GM12878 (cell line): Measurements from ENCODE around the gene ATP8A1. TPM values are rescaled to one million over a fixed set of nuclear protein-coding genes. Genes with fewer than 3 reads are reported as not detected.

Source experiments
- ASH2L ChIP-seq: fragments of 300-600, 200-600 bp; sonication (generic); IDR thresholded peaks from 2 replicates; pipeline ENCODE4 v1.6.1; 2017; ENCODE audit warnings: low read depth, mild to moderate bottlenecking, borderline replicate concordance
- BHLHE40 ChIP-seq, 2 experiments: fragments of 450-650 bp in 1 of 2; IDR thresholded peaks; 2 replicates each; pipeline ENCODE4 v1.6.1; 2011 to 2017; ENCODE audit warnings: low read depth in 2 of 2, borderline replicate concordance in 1 of 2, improper control_type of control experiment in 1 of 2, low read length in 1 of 2, mild to moderate bottlenecking in 1 of 2
- EED ChIP-seq: sonication (generic); IDR thresholded peaks from 2 replicates; pipeline ENCODE4 v1.6.1; 2016; ENCODE audit warnings: antibody characterized with exemption, low read depth
- EGR1 ChIP-seq, 2 experiments: IDR thresholded peaks; 1 replicate in 1 of 2; 2 replicates in 1 of 2; pipeline ENCODE4 v1.6.1; 2011 to 2012; ENCODE audit warnings: low read depth in 2 of 2, low read length in 2 of 2, borderline replicate concordance in 1 of 2, mild to moderate bottlenecking in 1 of 2, moderate library complexity in 1 of 2
- IRF4 ChIP-seq: IDR thresholded peaks from 2 replicates; pipeline ENCODE4 v1.6.1; 2011; ENCODE audit warnings: low read depth, low read length
- IRF5 ChIP-seq: fragments of 450-650 bp; IDR thresholded peaks from 2 replicates; pipeline ENCODE4 v1.6.1; 2017; ENCODE audit warnings: borderline replicate concordance
- JUNB ChIP-seq: IDR thresholded peaks from 2 replicates; pipeline ENCODE4 v1.6.1; 2016; ENCODE audit warnings: antibody characterized with exemption, mild to moderate bottlenecking
- KLF5 ChIP-seq: fragments of 450-650 bp; IDR thresholded peaks from 2 replicates; pipeline ENCODE4 v1.6.1; 2014; ENCODE audit warnings: mild to moderate bottlenecking; ENCODE audit not compliant: partially characterized antibody
- MEF2A ChIP-seq: IDR thresholded peaks from 2 replicates; pipeline ENCODE4 v1.6.1; 2011; ENCODE audit warnings: low read depth, mild to moderate bottlenecking, low read length, moderate library complexity; ENCODE audit not compliant: insufficient read depth
- NFYA ChIP-seq: IDR thresholded peaks from 2 replicates; pipeline ENCODE4 v1.6.1; 2011; ENCODE audit warnings: low read depth, mild to moderate bottlenecking, low read length, improper control_type of control experiment, borderline replicate concordance
- RUNX3 ChIP-seq: IDR thresholded peaks from 2 replicates; pipeline ENCODE4 v1.6.1; 2012; ENCODE audit warnings: low read length, inconsistent platforms
- SMC3 ChIP-seq: IDR thresholded peaks from 2 replicates; pipeline ENCODE4 v1.6.1; 2011; ENCODE audit warnings: low read length, improper control_type of control experiment, borderline replicate concordance
- ZNF384 ChIP-seq: IDR thresholded peaks from 2 replicates; pipeline ENCODE4 v1.6.1; 2012; ENCODE audit warnings: low read depth, mild to moderate bottlenecking, low read length, improper control_type of control experiment, borderline replicate concordance
- ZNF687 ChIP-seq: fragments of 450-650 bp; IDR thresholded peaks from 2 replicates; pipeline ENCODE4 v1.6.1; 2017; ENCODE audit warnings: mild to moderate bottlenecking, moderate library complexity
- ZSCAN29 ChIP-seq: fragments of 450-650 bp; IDR thresholded peaks from 2 replicates; pipeline ENCODE4 v1.6.1; 2017; ENCODE audit warnings: mild to moderate bottlenecking, moderate library complexity
- polyA plus RNA-seq, 11 experiments: library from polyadenylated mRNA; depleted of rRNA in 4 of 11; unstranded in 6 of 11; stranded (reverse) in 5 of 11; fragments of >200 nt; fragmentation: Nextera tagmentation in 4 of 11; fragmentation: Illumina TruSeq in 1 of 11; extraction: Ambion mirVana in 4 of 11; extraction: Trizol in 1 of 11; gene quantifications; 1 replicate in 1 of 11; 2 replicates in 10 of 11; pipeline versions ENCODE4 v1.2.1 to v1.2.3, GENCODE V29; 2011 to 2016; ENCODE audit warnings: inconsistent platforms in 2 of 11, missing spikeins in 2 of 11, low read depth in 1 of 11
- total RNA-seq, 4 experiments: library from RNA; depleted of rRNA in 3 of 4; stranded (reverse); fragments of >200 nt in 3 of 4; fragmentation: Illumina TruSeq in 1 of 4; extraction: Trizol in 1 of 4; gene quantifications; 2 replicates each; pipeline versions ENCODE4 v1.2.1 to v1.2.3, GENCODE V29; 2013 to 2021
- TF ChIP-seq, protein P1 (sequence below): fragments of 450-650 bp; IDR thresholded peaks from 2 replicates; pipeline ENCODE4 v1.6.1; 2017; ENCODE audit warnings: mild to moderate bottlenecking, moderate library complexity
- TF ChIP-seq, protein P2 (sequence below): fragments of 450-650 bp; IDR thresholded peaks from 2 replicates; pipeline ENCODE4 v1.6.1; 2016; ENCODE audit warnings: mild to moderate bottlenecking

The ATP8A1 gene
- total and polyA plus RNA-seq, 10 of the 15 experiments (the other 5 are each of a cell fraction or from before 2014, with no cell fraction given), result 9.0 to 116 (median 37.3) TPM

GRCh38 chr4:42655269-42655637 lies 1.7 kb downstream of the ATP8A1 start (continued):
- TF ChIP-seq ZNF687, result no peak
- no peak for TF ChIP-seq IRF5
- TF ChIP-seq, protein P1, sequence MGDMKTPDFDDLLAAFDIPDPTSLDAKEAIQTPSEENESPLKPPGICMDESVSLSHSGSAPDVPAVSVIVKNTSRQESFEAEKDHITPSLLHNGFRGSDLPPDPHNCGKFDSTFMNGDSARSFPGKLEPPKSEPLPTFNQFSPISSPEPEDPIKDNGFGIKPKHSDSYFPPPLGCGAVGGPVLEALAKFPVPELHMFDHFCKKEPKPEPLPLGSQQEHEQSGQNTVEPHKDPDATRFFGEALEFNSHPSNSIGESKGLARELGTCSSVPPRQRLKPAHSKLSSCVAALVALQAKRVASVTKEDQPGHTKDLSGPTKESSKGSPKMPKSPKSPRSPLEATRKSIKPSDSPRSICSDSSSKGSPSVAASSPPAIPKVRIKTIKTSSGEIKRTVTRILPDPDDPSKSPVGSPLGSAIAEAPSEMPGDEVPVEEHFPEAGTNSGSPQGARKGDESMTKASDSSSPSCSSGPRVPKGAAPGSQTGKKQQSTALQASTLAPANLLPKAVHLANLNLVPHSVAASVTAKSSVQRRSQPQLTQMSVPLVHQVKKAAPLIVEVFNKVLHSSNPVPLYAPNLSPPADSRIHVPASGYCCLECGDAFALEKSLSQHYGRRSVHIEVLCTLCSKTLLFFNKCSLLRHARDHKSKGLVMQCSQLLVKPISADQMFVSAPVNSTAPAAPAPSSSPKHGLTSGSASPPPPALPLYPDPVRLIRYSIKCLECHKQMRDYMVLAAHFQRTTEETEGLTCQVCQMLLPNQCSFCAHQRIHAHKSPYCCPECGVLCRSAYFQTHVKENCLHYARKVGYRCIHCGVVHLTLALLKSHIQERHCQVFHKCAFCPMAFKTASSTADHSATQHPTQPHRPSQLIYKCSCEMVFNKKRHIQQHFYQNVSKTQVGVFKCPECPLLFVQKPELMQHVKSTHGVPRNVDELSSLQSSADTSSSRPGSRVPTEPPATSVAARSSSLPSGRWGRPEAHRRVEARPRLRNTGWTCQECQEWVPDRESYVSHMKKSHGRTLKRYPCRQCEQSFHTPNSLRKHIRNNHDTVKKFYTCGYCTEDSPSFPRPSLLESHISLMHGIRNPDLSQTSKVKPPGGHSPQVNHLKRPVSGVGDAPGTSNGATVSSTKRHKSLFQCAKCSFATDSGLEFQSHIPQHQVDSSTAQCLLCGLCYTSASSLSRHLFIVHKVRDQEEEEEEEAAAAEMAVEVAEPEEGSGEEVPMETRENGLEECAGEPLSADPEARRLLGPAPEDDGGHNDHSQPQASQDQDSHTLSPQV, result no peak
- TF ChIP-seq JUNB, result peak; percentile 80
- TF ChIP-seq RUNX3, result peak; percentile 80
- TF ChIP-seq IRF4, result 0 out of 2 replicates have a peak, but pooled peaks have one; percentile 31
- TF ChIP-seq KLF5, result no peak
- peak; percentile 43; the same call in 1 of the 2 replicates for TF ChIP-seq ZNF384
- TF ChIP-seq BHLHE40 (IDR thresholded peaks at IDR 0.05; ENCODE audit: borderline replicate concordance in 1 of 2, low read depth in 2 of 2, low read length in 1 of 2), result peak; percentile 41 to 54; a peak in 2 of 4 replicates
- no peak for TF ChIP-seq MEF2A
- no peak for TF ChIP-seq EGR1 (IDR thresholded peaks at IDR 0.05; ENCODE audit: borderline replicate concordance in 1 of 2, low read depth in 2 of 2, low read length in 2 of 2)
- TF ChIP-seq, protein P2, sequence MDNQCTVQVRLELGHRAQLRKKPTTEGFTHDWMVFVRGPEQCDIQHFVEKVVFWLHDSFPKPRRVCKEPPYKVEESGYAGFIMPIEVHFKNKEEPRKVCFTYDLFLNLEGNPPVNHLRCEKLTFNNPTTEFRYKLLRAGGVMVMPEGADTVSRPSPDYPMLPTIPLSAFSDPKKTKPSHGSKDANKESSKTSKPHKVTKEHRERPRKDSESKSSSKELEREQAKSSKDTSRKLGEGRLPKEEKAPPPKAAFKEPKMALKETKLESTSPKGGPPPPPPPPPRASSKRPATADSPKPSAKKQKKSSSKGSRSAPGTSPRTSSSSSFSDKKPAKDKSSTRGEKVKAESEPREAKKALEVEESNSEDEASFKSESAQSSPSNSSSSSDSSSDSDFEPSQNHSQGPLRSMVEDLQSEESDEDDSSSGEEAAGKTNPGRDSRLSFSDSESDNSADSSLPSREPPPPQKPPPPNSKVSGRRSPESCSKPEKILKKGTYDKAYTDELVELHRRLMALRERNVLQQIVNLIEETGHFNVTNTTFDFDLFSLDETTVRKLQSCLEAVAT, result 0 out of 2 replicates have a peak, but pooled peaks have one; percentile 4
- TF ChIP-seq EED, result no peak
- TF ChIP-seq SMC3, result no peak
- TF ChIP-seq NFYA, result no peak
- TF ChIP-seq ASH2L, result no peak
- TF ChIP-seq ZSCAN29, result no peak
